ENCODE results near the gene STK24. TPM values are rescaled to one million over a fixed set of nuclear protein-coding genes. Genes with fewer than 3 reads are reported as not detected.

STK24 gene
- total and polyA plus RNA-seq, 2 of the 4 experiments (the other 2 are of a cell fraction), result 29.2 to 43.4 TPM

GRCh38 chr13:98496966-98497365 is 79.9 kb downstream of the STK24 start:
- 69% methylated on average over 3 of the region's 8 CpGs; no CpG with 5 or more reads in 1 of the 2 experiments for WGBS, 2 experiments (ENCODE audit: extremely low coverage in 2 of 2, insufficient read length in 1 of 2)
- intact Hi-C loops (cut with micrococcal nuclease) (no loop called here), in situ Hi-C loops (cut with MboI; ENCODE audit: low sequenced_read_pairs) (no loop called here), dilution Hi-C loops (cut with HindIII; ENCODE audit: low sequenced_read_pairs, unreplicated experiment) (no loop called here)
- Histone ChIP-seq H3K27me3 (ENCODE audit: control insufficient read depth, insufficient read depth, low read length) (no peaks in the 10 kb centered on the region), H3K9me3 (ENCODE audit: control insufficient read depth, insufficient read depth, low read length) (no peaks in the 10 kb centered on the region), H3K18ac (ENCODE audit: low read depth, low read length) (peak overlapping the region; percentile 41; the same call in 1 of the 2 replicates), H2BK120ac (ENCODE audit: low read depth, low read length) (no peak overlapping the region), H4K91ac (ENCODE audit: insufficient read depth, low read depth, low read length) (no peak overlapping the region), H3K56ac (ENCODE audit: extremely low read depth, insufficient read depth, low read length) (no peak overlapping the region), H2AK9ac (replicated peaks; ENCODE audit: low read depth, low read length, poor library complexity) (peak overlapping the region; percentile 5), H3K27ac (ENCODE audit: insufficient read depth, low read length) (no peak overlapping the region), H3K4me2 (ENCODE audit: low read depth, low read length) (no peak overlapping the region), H4K5ac (ENCODE audit: low read depth, low read length) (peak overlapping the region; percentile 35; the same call in 1 of the 2 replicates), H2BK15ac (ENCODE audit: low read depth, low read length) (no peak overlapping the region), H2AFZ (replicated peaks; ENCODE audit: low read length, poor library complexity) (no peak overlapping the region), H3K14ac (replicated peaks; ENCODE audit: low read depth, low read length) (peak overlapping the region; percentile 7; the same call in 1 of the 2 replicates), H2BK20ac (ENCODE audit: low read depth, low read length) (0 out of 2 replicates have a peak overlapping the region, but pooled peaks have one; percentile 13), H3K4me3 (ENCODE audit: insufficient read depth, low read depth, low read length) (no peak overlapping the region), H3K36me3 (ENCODE audit: control insufficient read depth, insufficient read depth, low read length) (peaks cover 8% of the 10 kb centered on the region; the same call in 1 of the 2 replicates), H3K23ac (ENCODE audit: low read depth, low read length) (peak overlapping the region; percentile 77), H3K9ac (ENCODE audit: low read depth, low read length) (peak overlapping the region; percentile 33; the same call in 1 of the 2 replicates), H2BK5ac (ENCODE audit: low read depth, low read length, poor library complexity, severe bottlenecking) (no peak overlapping the region), H3K79me1 (ENCODE audit: low read depth in 1 of 2, low read length in 2 of 2) (peaks cover 50 to 88% of the 10 kb centered on the region in 2 experiments), H4K20me1 (ENCODE audit: insufficient read depth, low read length) (peaks cover 67% of the 10 kb centered on the region), H3K9me1 (ENCODE audit: insufficient read depth, low read length) (peaks cover 29% of the 10 kb centered on the region), H3K4me1 (ENCODE audit: control insufficient read depth, insufficient read depth, low read length) (peaks cover 14% of the 10 kb centered on the region), H3K4ac (ENCODE audit: low read depth, low read length) (no peak overlapping the region), H4K8ac (ENCODE audit: low read depth in 2 of 2, low read length in 2 of 2) (no peak overlapping the region), H2AK5ac (ENCODE audit: low read depth, low read length) (peak overlapping the region; percentile 9; the same call in 1 of the 2 replicates)
- BruUV-seq (replicated peaks), result no TSS peak
- CTCF ChIA-PET, result no interaction called here
- no peak for DNase-seq
- TF ChIP-seq CTCF (conservative IDR thresholded peaks at IDR 0.05; ENCODE audit: low read depth, low read length), result no peak
- TF ChIP-seq FOS (IDR thresholded peaks at IDR 0.05; ENCODE audit: low read depth, low read length), result no peak
- TF ChIP-seq MAZ (IDR thresholded peaks at IDR 0.05; ENCODE audit: borderline replicate concordance, low read depth, low read length), result no peak
- no peak for TF ChIP-seq RCOR1 (IDR thresholded peaks at IDR 0.05; ENCODE audit: insufficient replicate concordance, low read length)
- no peak for TF ChIP-seq NFE2L2 (IDR thresholded peaks at IDR 0.05; ENCODE audit: low read depth, low read length)
- TF ChIP-seq CHD1 (IDR thresholded peaks at IDR 0.05; ENCODE audit: low read depth, low read length), result no peak
- TF ChIP-seq USF2 (IDR thresholded peaks at IDR 0.05; ENCODE audit: low read depth, low read length), result no peak
- no peak for TF ChIP-seq MXI1 (IDR thresholded peaks at IDR 0.05; ENCODE audit: borderline replicate concordance, low read depth, low read length)
- TF ChIP-seq MAFK (IDR thresholded peaks at IDR 0.05; ENCODE audit: low read depth, low read length), result no peak
- no peak for TF ChIP-seq POLR2A (IDR thresholded peaks at IDR 0.05; ENCODE audit: low read depth, low read length)
- TF ChIP-seq BHLHE40 (IDR thresholded peaks at IDR 0.05; ENCODE audit: low read depth, low read length), result no peak
- TF ChIP-seq CEBPB (IDR thresholded peaks at IDR 0.05; ENCODE audit: low read depth, low read length), result no peak
- no peak for TF ChIP-seq SMC3 (IDR thresholded peaks at IDR 0.05; ENCODE audit: low read depth, low read length)
- no peak for TF ChIP-seq RAD21 (IDR thresholded peaks at IDR 0.05; ENCODE audit: low read length)
- ATAC-seq (ENCODE audit: low read depth), result no peak
- POLR2A ChIA-PET (ENCODE audit: unreplicated experiment), result no interaction called here
